HUES48 (cell line): ENCODE data around the gene PLEKHF1.
"Not testable (repeated sequence)": the region's sequence is repeated elsewhere in the genome, so short reads cannot be mapped to it uniquely, and the experiment has no call there.

ENCODE experiments used
- H3K27ac ChIP-seq: one replicate; pipeline ENCODE4 v1.7.0; 2013; ENCODE audit warnings: low read depth, low read length, inconsistent platforms
- H3K27me3 ChIP-seq: 2 replicates; pipeline ENCODE4 v1.6.1; 2013; ENCODE audit warnings: mild to moderate bottlenecking, low read length; ENCODE audit not compliant: control insufficient read depth, insufficient read depth
- H3K36me3 ChIP-seq: 2 replicates; pipeline ENCODE4 v1.6.1; 2013; ENCODE audit warnings: low read length; ENCODE audit not compliant: control insufficient read depth, insufficient read depth
- H3K4me1 ChIP-seq: 2 replicates; pipeline ENCODE4 v1.6.1; 2013; ENCODE audit warnings: mild to moderate bottlenecking, low read length; ENCODE audit not compliant: control insufficient read depth, insufficient read depth
- H3K4me3 ChIP-seq: 2 replicates; pipeline ENCODE4 v1.5.1; 2013; ENCODE audit warnings: mild to moderate bottlenecking, low read depth, low read length
- H3K9ac ChIP-seq: 2 replicates; pipeline ENCODE4 v1.6.1; 2013; ENCODE audit warnings: mild to moderate bottlenecking, low read depth, low read length, moderate library complexity
- H3K9me3 ChIP-seq: 2 replicates; pipeline ENCODE4 v1.6.1; 2013; ENCODE audit warnings: low read length; ENCODE audit not compliant: control insufficient read depth, insufficient read depth

PLEKHF1 gene

GRCh38 chr19:29624489-29625185, 40.6 kb upstream of the PLEKHF1 start:
- no peak overlapping the region for H3K9ac ChIP-seq
- H3K36me3 ChIP-seq, result no peaks in the 10 kb centered on the region
- no peak overlapping the region for H3K27ac ChIP-seq
- H3K4me3 ChIP-seq, result no peak overlapping the region
- no peaks in the 10 kb centered on the region for H3K4me1 ChIP-seq
- H3K27me3 ChIP-seq, result no peaks in the 10 kb centered on the region
- H3K9me3 ChIP-seq, result no peaks in the 10 kb centered on the region

- H3K27me3 ChIP-seq, result no peaks in the 10 kb centered on the region
- H3K9me3 ChIP-seq, result no peaks in the 10 kb centered on the region
- H3K36me3 ChIP-seq, result no peaks in the 10 kb centered on the region
- no peak overlapping the region for H3K9ac ChIP-seq
- no peaks in the 10 kb centered on the region for H3K4me1 ChIP-seq
- no peak overlapping the region for H3K4me3 ChIP-seq
- H3K27ac ChIP-seq, result peak overlapping the region; percentile 42
These were observed 40.0 kb upstream of the PLEKHF1 start for GRCh38 chr19:29625186-29625651.

- no peaks in the 10 kb centered on the region for H3K9me3 ChIP-seq
- no peaks in the 10 kb centered on the region for H3K4me1 ChIP-seq
- no peak overlapping the region for H3K4me3 ChIP-seq
- H3K9ac ChIP-seq, result no peak overlapping the region
- H3K36me3 ChIP-seq, result no peaks in the 10 kb centered on the region
- no peak overlapping the region for H3K27ac ChIP-seq
- H3K27me3 ChIP-seq, result no peaks in the 10 kb centered on the region
These were observed 38.9 kb upstream of the PLEKHF1 start for GRCh38 chr19:29626386-29626785.

GRCh38 chr19:29626832-29627231, 38.4 kb upstream of the PLEKHF1 start:
- not testable (repeated sequence) for H3K9ac ChIP-seq, H3K9me3 ChIP-seq, H3K4me3 ChIP-seq, H3K36me3 ChIP-seq, H3K4me1 ChIP-seq, H3K27ac ChIP-seq, H3K27me3 ChIP-seq

- H3K9ac ChIP-seq, result no peak overlapping the region
- no peak overlapping the region for H3K4me3 ChIP-seq
- H3K27me3 ChIP-seq, result no peaks in the 10 kb centered on the region
- H3K27ac ChIP-seq, result no peak overlapping the region
- no peaks in the 10 kb centered on the region for H3K9me3 ChIP-seq
- no peaks in the 10 kb centered on the region for H3K4me1 ChIP-seq
- no peaks in the 10 kb centered on the region for H3K36me3 ChIP-seq
These were observed 36.4 kb upstream of the PLEKHF1 start for GRCh38 chr19:29628661-29629385.

- Histone ChIP-seq H3K4me3 (no peak overlapping the region), H3K9me3 (no peaks in the 10 kb centered on the region), H3K4me1 (no peaks in the 10 kb centered on the region), H3K36me3 (no peaks in the 10 kb centered on the region), H3K27me3 (no peaks in the 10 kb centered on the region), H3K9ac (no peak overlapping the region), H3K27ac (no peak overlapping the region)
These were observed 35.3 kb upstream of the PLEKHF1 start for GRCh38 chr19:29629836-29630534.

GRCh38 chr19:29630655-29631054, 34.6 kb upstream of the PLEKHF1 start:
- Histone ChIP-seq H3K9me3 (no peaks in the 10 kb centered on the region), H3K4me1 (no peaks in the 10 kb centered on the region), H3K27me3 (no peaks in the 10 kb centered on the region), H3K4me3 (no peak overlapping the region), H3K9ac (no peak overlapping the region), H3K36me3 (no peaks in the 10 kb centered on the region), H3K27ac (no peak overlapping the region)

- no peak overlapping the region for H3K27ac ChIP-seq
- H3K36me3 ChIP-seq, result no peaks in the 10 kb centered on the region
- H3K4me3 ChIP-seq, result no peak overlapping the region
- no peaks in the 10 kb centered on the region for H3K4me1 ChIP-seq
- no peaks in the 10 kb centered on the region for H3K9me3 ChIP-seq
- no peak overlapping the region for H3K9ac ChIP-seq
- no peaks in the 10 kb centered on the region for H3K27me3 ChIP-seq
These were observed 33.8 kb upstream of the PLEKHF1 start for GRCh38 chr19:29631450-29631849.

GRCh38 chr19:29634002-29634401, 31.3 kb upstream of the PLEKHF1 start:
- Histone ChIP-seq H3K27ac (no peak overlapping the region), H3K36me3 (no peaks in the 10 kb centered on the region), H3K9ac (no peak overlapping the region), H3K9me3 (no peaks in the 10 kb centered on the region), H3K27me3 (no peaks in the 10 kb centered on the region), H3K4me1 (no peaks in the 10 kb centered on the region), H3K4me3 (no peak overlapping the region)

- no peaks in the 10 kb centered on the region for H3K36me3 ChIP-seq
- no peak overlapping the region for H3K27ac ChIP-seq
- no peaks in the 10 kb centered on the region for H3K4me1 ChIP-seq
- H3K4me3 ChIP-seq, result no peak overlapping the region
- H3K9ac ChIP-seq, result no peak overlapping the region
- H3K9me3 ChIP-seq, result no peaks in the 10 kb centered on the region
- no peaks in the 10 kb centered on the region for H3K27me3 ChIP-seq
These were observed 30.7 kb upstream of the PLEKHF1 start for GRCh38 chr19:29634423-29635130.
